GM12892 (cell line): ENCODE measurements around the gene SEC16B.

ENCODE experiments used
- POLR2A ChIP-seq: IDR thresholded peaks from 2 replicates; pipeline ENCODE4 v1.6.1; 2011; ENCODE audit warnings: low read depth, low read length, control low read depth
- POLR2AphosphoS5 ChIP-seq: IDR thresholded peaks from 2 replicates; pipeline ENCODE4 v1.6.1; 2011; ENCODE audit warnings: low read depth, low read length, control low read depth
- TAF1 ChIP-seq: IDR thresholded peaks from 2 replicates; pipeline ENCODE4 v1.6.1; 2011; ENCODE audit warnings: low read depth, mild to moderate bottlenecking, control low read depth, low read length, borderline replicate concordance

DNA sequence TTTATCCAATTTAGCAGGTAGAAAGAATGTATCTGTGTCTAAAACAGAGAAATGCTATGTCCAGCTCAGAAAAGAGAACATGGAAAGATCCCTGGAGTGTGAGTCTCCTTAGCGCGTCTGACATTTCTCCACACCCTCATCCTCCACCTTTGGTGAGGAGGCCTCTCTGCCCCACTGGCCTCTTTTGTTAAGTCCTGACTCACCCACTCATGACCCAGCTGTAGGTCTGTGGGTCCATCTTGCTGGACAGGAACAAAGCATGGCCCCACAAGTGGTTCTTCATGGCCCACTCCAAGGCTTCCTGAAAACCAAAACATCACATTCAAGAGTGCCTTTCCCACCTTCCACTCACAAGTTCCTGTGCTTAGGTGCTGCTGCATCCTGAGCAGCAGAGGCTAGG, 15.8 kb downstream of the SEC16B start:
- TF ChIP-seq POLR2AphosphoS5 = no peak
- no peak for TF ChIP-seq POLR2A
- no peak for TF ChIP-seq TAF1
